GM18517 (cell line): Measurements from ENCODE around the gene GALT.
A peak's percentile ranks its signal among the peaks of the same experiment; 100 is the strongest.
"Not testable (repeated sequence)": the region's sequence is repeated elsewhere in the genome, so short reads cannot be mapped to it uniquely, and the experiment has no call there.

Experiments
- ATAC-seq: cut with Tn5 transposase; IDR thresholded peaks from one replicate; pipeline ENCODE4 v1.9.1; 2021; ENCODE audit warnings: mild to moderate bottlenecking, moderate library complexity; ENCODE audit not compliant: unreplicated experiment

GALT gene

GRCh38 chr9:34627716-34628655, 18.5 kb upstream of the GALT start:
- ATAC-seq, result no peak

- no peak for ATAC-seq
These were observed 17.6 kb upstream of the GALT start, which contains the start of gene ARID3C for GRCh38 chr9:34628656-34629490. TSS of gene ARID3C (minus strand) at chr9:34629066. CDS start at chr9:34628014, 1,052 bp downstream.

- no peak for ATAC-seq
These were observed 17.0 kb upstream of the GALT start for GRCh38 chr9:34629491-34629808.

- ATAC-seq, result no peak
These were observed 15.9 kb upstream of the GALT start for GRCh38 chr9:34630402-34631154.

GRCh38 chr9:34633166-34633565, 13.3 kb upstream of the GALT start:
- ATAC-seq, result no peak

- peak; percentile 33 for ATAC-seq
These were observed 12.5 kb upstream of the GALT start for GRCh38 chr9:34633851-34634550.

- ATAC-seq, result no peak
These were observed 11.8 kb upstream of the GALT start for GRCh38 chr9:34634551-34635248.

- no peak for ATAC-seq
These were observed 10.9 kb upstream of the GALT start for GRCh38 chr9:34635556-34635955.

- peak; percentile 6 for ATAC-seq
These were observed 9.6 kb upstream of the GALT start for GRCh38 chr9:34636791-34637355.

GRCh38 chr9:34637356-34638137, 8.9 kb upstream of the GALT start, which contains the start of gene SIGMAR1:
TSS of gene SIGMAR1 (minus strand) at chr9:34637787. CDS start at chr9:34637697, 90 bp downstream.
- ATAC-seq, result peak; percentile 80

GRCh38 chr9:34638138-34638445, 8.4 kb upstream of the GALT start:
- no peak for ATAC-seq

GRCh38 chr9:34639322-34639721, 7.2 kb upstream of the GALT start:
- not testable (repeated sequence) for ATAC-seq

- no peak for ATAC-seq
These were observed 3.8 kb upstream of the GALT start for GRCh38 chr9:34642679-34643078.

- no peak for ATAC-seq
These were observed 1.6 kb upstream of the GALT start for GRCh38 chr9:34644766-34645314.

GRCh38 chr9:34647084-34647403, 569 bp downstream of the GALT start:
- peak; percentile 15 for ATAC-seq

- no peak for ATAC-seq
These were observed 1.2 kb downstream of the GALT start for GRCh38 chr9:34647651-34648050.

- no peak for ATAC-seq
These were observed 2.2 kb downstream of the GALT start for GRCh38 chr9:34648673-34649072.

GRCh38 chr9:34650816-34651215, 4.3 kb downstream of the GALT start:
- no peak for ATAC-seq

- ATAC-seq, result no peak
These were observed 4.8 kb downstream of the GALT start for GRCh38 chr9:34651321-34651720.
